ENCODE results near the gene RNF148.

DNA sequence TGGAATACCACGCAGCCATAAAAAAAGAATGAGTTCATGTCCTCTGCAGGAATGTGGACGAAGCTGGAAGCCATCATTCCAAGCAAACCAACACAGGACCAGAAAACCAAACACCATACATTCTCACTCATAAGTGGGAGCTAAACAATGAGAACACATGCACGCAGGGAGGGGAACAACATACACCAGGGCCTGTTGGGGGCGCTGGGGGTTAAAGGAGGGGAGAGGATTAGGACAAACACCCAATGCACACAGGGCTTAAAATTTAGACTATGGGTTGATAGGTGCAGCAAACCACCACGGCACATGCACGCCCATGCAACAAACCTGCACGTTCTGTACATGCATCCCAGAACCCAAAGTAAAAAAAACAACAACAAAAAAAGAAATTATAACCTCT is 27.1 kb downstream of the RNF148 start:
- TF ChIP-seq CTCF (IDR thresholded peaks at IDR 0.05; ENCODE audit: insufficient read depth, low read length, poor library complexity, severe bottlenecking) (no peak), EZH2phosphoT487 (conservative IDR thresholded peaks at IDR 0.05; ENCODE audit: low read length) (no peak)

Data from SU-DHL-6 (cell line).